ENCODE data around the gene UBR7. TPM values are rescaled to one million over a fixed set of nuclear protein-coding genes. Genes with fewer than 3 reads are reported as not detected.

Gene UBR7
- total and polyA plus RNA-seq, 2 donors from 2014 or later = 14.3 to 23.6 TPM

GRCh38 chr14:93219103-93219726 lies 12.2 kb downstream of the UBR7 start:
- Histone ChIP-seq H3K27me3 (ENCODE audit: control insufficient read depth, insufficient read depth, low read length) (no peaks in the 10 kb centered on the region), H3K27ac (ENCODE audit: low read depth in 2 of 2, low read length in 2 of 2) (no peak overlapping the region), H3K4me1 (ENCODE audit: control insufficient read depth in 2 of 3, insufficient read depth in 2 of 3, low read depth in 1 of 3, low read length in 3 of 3) (no peaks in the 10 kb centered on the region), H3K36me3 (ENCODE audit: control insufficient read depth in 2 of 3, insufficient read depth in 3 of 3, low read length in 3 of 3) (peaks cover 0 to 25% (median 15%) of the 10 kb centered on the region in 3 donors), H3K4me3 (ENCODE audit: low read length in 3 of 3) (no peak overlapping the region), H3K9me3 (ENCODE audit: control insufficient read depth in 2 of 3, insufficient read depth in 1 of 3, low read length in 3 of 3) (no peaks in the 10 kb centered on the region), H3K9ac (ENCODE audit: low read length in 3 of 3) (no peak overlapping the region)
- peak; percentile 47 for TF ChIP-seq CTCF (IDR thresholded peaks at IDR 0.05; ENCODE audit: borderline replicate concordance, extremely low read depth, insufficient read depth)
- intact Hi-C loops (cut with DNase I) = no loop called here
- no peak for FAIRE-seq
- DNase-seq = peak in 3 of 5 donors; percentile 31 to 76 (median 64)

- H3K4me3 ChIP-seq (ENCODE audit: low read length in 3 of 3) = no peak overlapping the region
- DNase-seq (no peak), FAIRE-seq (no peak)
- H3K4me1 ChIP-seq (ENCODE audit: control insufficient read depth in 2 of 3, insufficient read depth in 2 of 3, low read depth in 1 of 3, low read length in 3 of 3) = no peaks in the 10 kb centered on the region
- TF ChIP-seq CTCF (IDR thresholded peaks at IDR 0.05; ENCODE audit: borderline replicate concordance, extremely low read depth, insufficient read depth) = no peak
- no peak overlapping the region for H3K27ac ChIP-seq (ENCODE audit: low read depth in 2 of 2, low read length in 2 of 2)
- intact Hi-C loops (cut with DNase I) = no loop called here
- H3K9ac ChIP-seq (ENCODE audit: low read length in 3 of 3) = no peak overlapping the region
- no peaks in the 10 kb centered on the region for H3K9me3 ChIP-seq (ENCODE audit: control insufficient read depth in 2 of 3, insufficient read depth in 1 of 3, low read length in 3 of 3)
- H3K36me3 ChIP-seq (ENCODE audit: control insufficient read depth in 2 of 3, insufficient read depth in 3 of 3, low read length in 3 of 3) = peaks cover 0 to 25% (median 12%) of the 10 kb centered on the region in 3 donors
- no peaks in the 10 kb centered on the region for H3K27me3 ChIP-seq (ENCODE audit: control insufficient read depth, insufficient read depth, low read length)
These were observed 13.5 kb downstream of the UBR7 start for GRCh38 chr14:93220509-93220908.

DNA sequence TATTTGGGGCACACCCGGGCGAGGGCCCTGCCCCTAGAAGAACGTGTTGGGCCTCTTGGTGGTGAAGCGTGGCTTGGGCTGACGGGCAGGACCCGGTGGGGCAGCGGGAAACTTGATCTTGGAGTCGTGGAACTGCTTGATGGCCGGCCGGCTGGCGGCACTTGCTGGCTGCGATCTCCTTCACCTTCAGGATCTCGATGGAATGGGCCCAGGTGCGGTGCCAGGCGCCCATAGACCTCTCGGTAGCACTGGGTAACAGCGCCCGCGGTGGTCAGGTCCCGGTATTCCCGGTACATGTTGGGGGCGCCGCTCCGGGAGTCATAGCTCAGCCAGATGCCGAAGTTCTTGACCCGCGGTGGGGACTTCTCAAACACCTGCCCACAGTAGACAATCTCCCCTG lies 16.5 kb downstream of the UBR7 start:
- no peak overlapping the region for H3K27ac ChIP-seq (ENCODE audit: low read depth in 2 of 2, low read length in 2 of 2)
- DNase-seq = no peak
- H3K27me3 ChIP-seq (ENCODE audit: control insufficient read depth, insufficient read depth, low read length) = no peaks in the 10 kb centered on the region
- FAIRE-seq = no peak
- no peak overlapping the region for H3K9ac ChIP-seq (ENCODE audit: low read length in 3 of 3)
- peaks cover 3 to 25% (median 20%) of the 10 kb centered on the region in 3 donors for H3K36me3 ChIP-seq (ENCODE audit: control insufficient read depth in 2 of 3, insufficient read depth in 3 of 3, low read length in 3 of 3)
- no peak overlapping the region for H3K4me3 ChIP-seq (ENCODE audit: low read length in 3 of 3)
- no peak for TF ChIP-seq CTCF (IDR thresholded peaks at IDR 0.05; ENCODE audit: borderline replicate concordance, extremely low read depth, insufficient read depth)
- intact Hi-C loops (cut with DNase I) = no loop called here
- no peaks in the 10 kb centered on the region for H3K9me3 ChIP-seq (ENCODE audit: control insufficient read depth in 2 of 3, insufficient read depth in 1 of 3, low read length in 3 of 3)
- H3K4me1 ChIP-seq (ENCODE audit: control insufficient read depth in 2 of 3, insufficient read depth in 2 of 3, low read depth in 1 of 3, low read length in 3 of 3) = no peaks in the 10 kb centered on the region

- peaks cover 0 to 2% (median 0%) of the 10 kb centered on the region in 3 donors for H3K4me1 ChIP-seq (ENCODE audit: control insufficient read depth in 2 of 3, insufficient read depth in 2 of 3, low read depth in 1 of 3, low read length in 3 of 3)
- no peak for TF ChIP-seq CTCF (IDR thresholded peaks at IDR 0.05; ENCODE audit: borderline replicate concordance, extremely low read depth, insufficient read depth)
- FAIRE-seq (no peak), DNase-seq (no peak)
- intact Hi-C loops (cut with DNase I) = no loop called here
- no peak overlapping the region for H3K9ac ChIP-seq (ENCODE audit: low read length in 3 of 3)
- no peak overlapping the region for H3K27ac ChIP-seq (ENCODE audit: low read depth in 2 of 2, low read length in 2 of 2)
- no peaks in the 10 kb centered on the region for H3K27me3 ChIP-seq (ENCODE audit: control insufficient read depth, insufficient read depth, low read length)
- no peak overlapping the region for H3K4me3 ChIP-seq (ENCODE audit: low read length in 3 of 3)
- peaks cover 3 to 20% (median 12%) of the 10 kb centered on the region in 3 donors for H3K36me3 ChIP-seq (ENCODE audit: control insufficient read depth in 2 of 3, insufficient read depth in 3 of 3, low read length in 3 of 3)
- no peaks in the 10 kb centered on the region for H3K9me3 ChIP-seq (ENCODE audit: control insufficient read depth in 2 of 3, insufficient read depth in 1 of 3, low read length in 3 of 3)
These were observed 21.5 kb downstream of the UBR7 start for GRCh38 chr14:93228550-93228949.
